BE2C (cell line): ENCODE results near the gene CDT1.

Source experiments
- DNase-seq: peaks from one replicate; pipeline ENCODE4 v3.0.0-alpha.2; 2020
- H3K27me3 ChIP-seq: fragments of 250-450 bp; sonication (Bioruptor Pico); 2 replicates; pipeline ENCODE4 v1.5.1; 2020; ENCODE audit warnings: mild to moderate bottlenecking
- H3K36me3 ChIP-seq: fragments of 250-450 bp; sonication (Bioruptor Pico); 2 replicates; pipeline ENCODE4 v1.5.1; 2020; ENCODE audit warnings: mild to moderate bottlenecking
- H3K4me1 ChIP-seq: fragments of 250-450 bp; sonication (Bioruptor Pico); 2 replicates; pipeline ENCODE4 v1.5.1; 2020
- H3K4me3 ChIP-seq: 2 replicates; pipeline ENCODE4 v1.5.1; 2011; ENCODE audit warnings: low read depth, low read length
- H3K9me3 ChIP-seq: fragments of 250-450 bp; sonication (Bioruptor Pico); 2 replicates; pipeline ENCODE4 v1.5.1; 2020
- CTCF ChIP-seq: IDR thresholded peaks from 2 replicates; pipeline ENCODE4 v1.5.1; 2012; ENCODE audit warnings: mild to moderate bottlenecking, low read depth, low read length

Gene CDT1

GRCh38 chr16:88842308-88842756, 38.7 kb downstream of the CDT1 start:
- Histone ChIP-seq H3K36me3 (no peaks in the 10 kb centered on the region), H3K9me3 (no peaks in the 10 kb centered on the region), H3K4me1 (no peaks in the 10 kb centered on the region), H3K27me3 (no peaks in the 10 kb centered on the region), H3K4me3 (no peak overlapping the region)
- no peak for TF ChIP-seq CTCF
- no peak for DNase-seq

GRCh38 chr16:88842806-88843205, 39.2 kb downstream of the CDT1 start:
- H3K4me3 ChIP-seq = no peak overlapping the region
- no peak for DNase-seq
- H3K4me1 ChIP-seq = no peaks in the 10 kb centered on the region
- TF ChIP-seq CTCF = no peak
- no peaks in the 10 kb centered on the region for H3K27me3 ChIP-seq
- no peaks in the 10 kb centered on the region for H3K36me3 ChIP-seq
- H3K9me3 ChIP-seq = no peaks in the 10 kb centered on the region

GRCh38 chr16:88843256-88843655, 39.7 kb downstream of the CDT1 start:
- no peak for TF ChIP-seq CTCF
- Histone ChIP-seq H3K4me3 (no peak overlapping the region), H3K9me3 (no peaks in the 10 kb centered on the region), H3K27me3 (no peaks in the 10 kb centered on the region), H3K36me3 (no peaks in the 10 kb centered on the region), H3K4me1 (no peaks in the 10 kb centered on the region)
- no peak for DNase-seq

- H3K36me3 ChIP-seq = no peaks in the 10 kb centered on the region
- H3K27me3 ChIP-seq = no peaks in the 10 kb centered on the region
- TF ChIP-seq CTCF = peak; percentile 20; the same call in 1 of the 2 replicates
- no peak overlapping the region for H3K4me3 ChIP-seq
- no peaks in the 10 kb centered on the region for H3K4me1 ChIP-seq
- no peak for DNase-seq
- no peaks in the 10 kb centered on the region for H3K9me3 ChIP-seq
Measured at GRCh38 chr16:88844419-88845036, 40.9 kb downstream of the CDT1 start.

GRCh38 chr16:88846088-88846487, 42.5 kb downstream of the CDT1 start:
- Histone ChIP-seq H3K4me1 (no peaks in the 10 kb centered on the region), H3K9me3 (no peaks in the 10 kb centered on the region), H3K36me3 (no peaks in the 10 kb centered on the region), H3K4me3 (no peak overlapping the region), H3K27me3 (no peaks in the 10 kb centered on the region)
- no peak for TF ChIP-seq CTCF
- DNase-seq = no peak

- Histone ChIP-seq H3K4me1 (no peaks in the 10 kb centered on the region), H3K36me3 (no peaks in the 10 kb centered on the region), H3K9me3 (no peaks in the 10 kb centered on the region), H3K27me3 (no peaks in the 10 kb centered on the region), H3K4me3 (no peak overlapping the region)
- DNase-seq = no peak
- no peak for TF ChIP-seq CTCF
Measured at GRCh38 chr16:88847654-88848053, 44.1 kb downstream of the CDT1 start.
